GM19025 (cell line): ENCODE measurements around the gene CTNNA3.

Experiments
- ATAC-seq: cut with Tn5 transposase; IDR thresholded peaks from one replicate; pipeline ENCODE4 v1.9.1; 2021; ENCODE audit warnings: mild to moderate bottlenecking, low read depth, moderate library complexity; ENCODE audit not compliant: unreplicated experiment

The CTNNA3 gene

GRCh38 chr10:66981361-66982052, 714.5 kb downstream of the CTNNA3 start:
- no peak for ATAC-seq

GRCh38 chr10:66980246-66980815, 715.7 kb downstream of the CTNNA3 start:
- ATAC-seq, result no peak

GRCh38 chr10:66964946-66965345, 731.0 kb downstream of the CTNNA3 start:
- no peak for ATAC-seq

- ATAC-seq, result no peak
Observed at GRCh38 chr10:66958466-66958865, 737.5 kb downstream of the CTNNA3 start.

- no peak for ATAC-seq
Observed at GRCh38 chr10:66951896-66952295, 744.1 kb downstream of the CTNNA3 start.

GRCh38 chr10:66943590-66943989, 752.4 kb downstream of the CTNNA3 start:
- ATAC-seq, result no peak

- ATAC-seq, result no peak
Observed at GRCh38 chr10:66942407-66942806, 753.6 kb downstream of the CTNNA3 start.

GRCh38 chr10:66941491-66941890, 754.5 kb downstream of the CTNNA3 start:
- no peak for ATAC-seq

GRCh38 chr10:66940965-66941364, 755.0 kb downstream of the CTNNA3 start:
- no peak for ATAC-seq

GRCh38 chr10:66934711-66935110, 761.3 kb downstream of the CTNNA3 start:
- ATAC-seq, result no peak

GRCh38 chr10:66931949-66932343, 764.0 kb downstream of the CTNNA3 start:
- no peak for ATAC-seq

- ATAC-seq, result peak; percentile 69
Observed at GRCh38 chr10:66931340-66931948, 764.6 kb downstream of the CTNNA3 start.

- ATAC-seq, result no peak
Observed at GRCh38 chr10:66929375-66929774, 766.6 kb downstream of the CTNNA3 start.

GRCh38 chr10:66928776-66929175, 767.2 kb downstream of the CTNNA3 start:
- no peak for ATAC-seq

- no peak for ATAC-seq
Observed at GRCh38 chr10:66927971-66928770, 767.8 kb downstream of the CTNNA3 start.

GRCh38 chr10:66927251-66927935, 768.6 kb downstream of the CTNNA3 start:
- no peak for ATAC-seq

- ATAC-seq, result no peak
Observed at GRCh38 chr10:66926841-66927240, 769.2 kb downstream of the CTNNA3 start.

GRCh38 chr10:66925896-66926715, 769.9 kb downstream of the CTNNA3 start, which contains the start of gene LRRTM3:
LRRTM3 (plus strand) TSS chr10:66926036.
- ATAC-seq, result peak; percentile 100

GRCh38 chr10:66925373-66925772, 770.6 kb downstream of the CTNNA3 start:
- no peak for ATAC-seq
